ENCODE results near the gene ZDBF2. TPM values are rescaled to one million over a fixed set of nuclear protein-coding genes. Genes with fewer than 3 reads are reported as not detected.
"Not testable (repeated sequence)": the region's sequence is repeated elsewhere in the genome, so short reads cannot be mapped to it uniquely, and the experiment has no call there.

Gene ZDBF2
- total RNA-seq, 1 donor, result 12.7 TPM

GRCh38 chr2:206349375-206349774, 74.9 kb downstream of the ZDBF2 start:
- DNase-seq (ENCODE audit: insufficient read length, low spot score, missing footprints), result no peak
- no peaks in the 10 kb centered on the region for H3K9me3 ChIP-seq (ENCODE audit: low read depth, low read length)
- H2AFZ ChIP-seq (ENCODE audit: low read length), result no peak overlapping the region
- H3K36me3 ChIP-seq (ENCODE audit: insufficient read depth, low read length), result no peaks in the 10 kb centered on the region
- H3K79me2 ChIP-seq (ENCODE audit: insufficient read depth, low read length), result no peaks in the 10 kb centered on the region
- no peak for TF ChIP-seq CTCF (IDR thresholded peaks at IDR 0.05; ENCODE audit: extremely low read depth, low read depth, low read length)
- no peak overlapping the region for H3K4me3 ChIP-seq (ENCODE audit: insufficient read depth, low read length)
- no peak overlapping the region for H3K4me2 ChIP-seq (ENCODE audit: insufficient read depth, low read length)
- H4K20me1 ChIP-seq (ENCODE audit: insufficient read depth, low read length), result no peaks in the 10 kb centered on the region
- no peaks in the 10 kb centered on the region for H3K27me3 ChIP-seq (ENCODE audit: insufficient read depth, low read length)
- H3K4me1 ChIP-seq (ENCODE audit: insufficient read depth, low read length), result no peaks in the 10 kb centered on the region
- H3K27ac ChIP-seq (ENCODE audit: low read depth, low read length), result no peak overlapping the region

GRCh38 chr2:206352571-206352970, 78.1 kb downstream of the ZDBF2 start:
- no peak overlapping the region for H2AFZ ChIP-seq (ENCODE audit: low read length)
- no peak for TF ChIP-seq CTCF (IDR thresholded peaks at IDR 0.05; ENCODE audit: extremely low read depth, low read depth, low read length)
- H3K4me3 ChIP-seq (ENCODE audit: insufficient read depth, low read length), result no peak overlapping the region

GRCh38 chr2:206353685-206354084, 79.2 kb downstream of the ZDBF2 start:
- no peak overlapping the region for H3K4me3 ChIP-seq (ENCODE audit: insufficient read depth, low read length)
- no peak overlapping the region for H2AFZ ChIP-seq (ENCODE audit: low read length)
- H4K20me1 ChIP-seq (ENCODE audit: insufficient read depth, low read length), result no peaks in the 10 kb centered on the region
- H3K9me3 ChIP-seq (ENCODE audit: low read depth, low read length), result no peaks in the 10 kb centered on the region
- TF ChIP-seq CTCF (IDR thresholded peaks at IDR 0.05; ENCODE audit: extremely low read depth, low read depth, low read length), result no peak
- DNase-seq (ENCODE audit: insufficient read length, low spot score, missing footprints), result no peak
- no peaks in the 10 kb centered on the region for H3K4me1 ChIP-seq (ENCODE audit: insufficient read depth, low read length)
- no peaks in the 10 kb centered on the region for H3K36me3 ChIP-seq (ENCODE audit: insufficient read depth, low read length)
- H3K27ac ChIP-seq (ENCODE audit: low read depth, low read length), result no peak overlapping the region
- no peaks in the 10 kb centered on the region for H3K27me3 ChIP-seq (ENCODE audit: insufficient read depth, low read length)
- H3K4me2 ChIP-seq (ENCODE audit: insufficient read depth, low read length), result no peak overlapping the region
- H3K79me2 ChIP-seq (ENCODE audit: insufficient read depth, low read length), result no peaks in the 10 kb centered on the region

More at GRCh38 chr2:206352571-206352970, 78.1 kb downstream of the ZDBF2 start:
- H3K9me3 ChIP-seq (ENCODE audit: low read depth, low read length), result no peaks in the 10 kb centered on the region
- H3K27ac ChIP-seq (ENCODE audit: low read depth, low read length), result no peak overlapping the region
- no peaks in the 10 kb centered on the region for H4K20me1 ChIP-seq (ENCODE audit: insufficient read depth, low read length)
- H3K36me3 ChIP-seq (ENCODE audit: insufficient read depth, low read length), result no peaks in the 10 kb centered on the region
- H3K79me2 ChIP-seq (ENCODE audit: insufficient read depth, low read length), result no peaks in the 10 kb centered on the region
- DNase-seq (ENCODE audit: insufficient read length, low spot score, missing footprints), result no peak
- no peak overlapping the region for H3K4me2 ChIP-seq (ENCODE audit: insufficient read depth, low read length)
- no peaks in the 10 kb centered on the region for H3K27me3 ChIP-seq (ENCODE audit: insufficient read depth, low read length)
- no peaks in the 10 kb centered on the region for H3K4me1 ChIP-seq (ENCODE audit: insufficient read depth, low read length)

GRCh38 chr2:206354129-206354528, 79.7 kb downstream of the ZDBF2 start:
- Histone ChIP-seq H3K9me3 (ENCODE audit: low read depth, low read length) (no peaks in the 10 kb centered on the region), H3K4me3 (ENCODE audit: insufficient read depth, low read length) (no peak overlapping the region)

GRCh38 chr2:206356840-206357239, 82.4 kb downstream of the ZDBF2 start:
- not testable (repeated sequence) for H3K9me3 ChIP-seq (ENCODE audit: low read depth, low read length); H3K79me2 ChIP-seq (ENCODE audit: insufficient read depth, low read length); H3K27ac ChIP-seq (ENCODE audit: low read depth, low read length); H3K4me2 ChIP-seq (ENCODE audit: insufficient read depth, low read length); H3K36me3 ChIP-seq (ENCODE audit: insufficient read depth, low read length); H3K4me1 ChIP-seq (ENCODE audit: insufficient read depth, low read length); H4K20me1 ChIP-seq (ENCODE audit: insufficient read depth, low read length); H3K4me3 ChIP-seq (ENCODE audit: insufficient read depth, low read length); H2AFZ ChIP-seq (ENCODE audit: low read length); DNase-seq (ENCODE audit: insufficient read length, low spot score, missing footprints); H3K27me3 ChIP-seq (ENCODE audit: insufficient read depth, low read length)

More at GRCh38 chr2:206354129-206354528, 79.7 kb downstream of the ZDBF2 start:
- no peaks in the 10 kb centered on the region for H3K4me1 ChIP-seq (ENCODE audit: insufficient read depth, low read length)
- no peaks in the 10 kb centered on the region for H4K20me1 ChIP-seq (ENCODE audit: insufficient read depth, low read length)
- H3K4me2 ChIP-seq (ENCODE audit: insufficient read depth, low read length), result no peak overlapping the region
- no peak overlapping the region for H3K27ac ChIP-seq (ENCODE audit: low read depth, low read length)
- TF ChIP-seq CTCF (IDR thresholded peaks at IDR 0.05; ENCODE audit: extremely low read depth, low read depth, low read length), result no peak
- DNase-seq (ENCODE audit: insufficient read length, low spot score, missing footprints), result no peak
- no peaks in the 10 kb centered on the region for H3K36me3 ChIP-seq (ENCODE audit: insufficient read depth, low read length)
- H3K27me3 ChIP-seq (ENCODE audit: insufficient read depth, low read length), result no peaks in the 10 kb centered on the region
- H3K79me2 ChIP-seq (ENCODE audit: insufficient read depth, low read length), result no peaks in the 10 kb centered on the region
- H2AFZ ChIP-seq (ENCODE audit: low read length), result no peak overlapping the region

GRCh38 chr2:206360840-206361239, 86.4 kb downstream of the ZDBF2 start:
- not testable (repeated sequence) for H3K79me2 ChIP-seq (ENCODE audit: insufficient read depth, low read length); H3K4me3 ChIP-seq (ENCODE audit: insufficient read depth, low read length); H3K27ac ChIP-seq (ENCODE audit: low read depth, low read length); H2AFZ ChIP-seq (ENCODE audit: low read length); H3K36me3 ChIP-seq (ENCODE audit: insufficient read depth, low read length); H3K27me3 ChIP-seq (ENCODE audit: insufficient read depth, low read length); DNase-seq (ENCODE audit: insufficient read length, low spot score, missing footprints); H4K20me1 ChIP-seq (ENCODE audit: insufficient read depth, low read length); H3K9me3 ChIP-seq (ENCODE audit: low read depth, low read length); H3K4me2 ChIP-seq (ENCODE audit: insufficient read depth, low read length); H3K4me1 ChIP-seq (ENCODE audit: insufficient read depth, low read length)

All from osteoblast (primary cell).